GM21381 (cell line): ENCODE data around the gene C3orf62.

ENCODE experiments used
- ATAC-seq: cut with Tn5 transposase; IDR thresholded peaks from one replicate; pipeline ENCODE4 v1.9.1; 2021; ENCODE audit warnings: mild to moderate bottlenecking, moderate library complexity; ENCODE audit not compliant: unreplicated experiment

Gene C3orf62

DNA sequence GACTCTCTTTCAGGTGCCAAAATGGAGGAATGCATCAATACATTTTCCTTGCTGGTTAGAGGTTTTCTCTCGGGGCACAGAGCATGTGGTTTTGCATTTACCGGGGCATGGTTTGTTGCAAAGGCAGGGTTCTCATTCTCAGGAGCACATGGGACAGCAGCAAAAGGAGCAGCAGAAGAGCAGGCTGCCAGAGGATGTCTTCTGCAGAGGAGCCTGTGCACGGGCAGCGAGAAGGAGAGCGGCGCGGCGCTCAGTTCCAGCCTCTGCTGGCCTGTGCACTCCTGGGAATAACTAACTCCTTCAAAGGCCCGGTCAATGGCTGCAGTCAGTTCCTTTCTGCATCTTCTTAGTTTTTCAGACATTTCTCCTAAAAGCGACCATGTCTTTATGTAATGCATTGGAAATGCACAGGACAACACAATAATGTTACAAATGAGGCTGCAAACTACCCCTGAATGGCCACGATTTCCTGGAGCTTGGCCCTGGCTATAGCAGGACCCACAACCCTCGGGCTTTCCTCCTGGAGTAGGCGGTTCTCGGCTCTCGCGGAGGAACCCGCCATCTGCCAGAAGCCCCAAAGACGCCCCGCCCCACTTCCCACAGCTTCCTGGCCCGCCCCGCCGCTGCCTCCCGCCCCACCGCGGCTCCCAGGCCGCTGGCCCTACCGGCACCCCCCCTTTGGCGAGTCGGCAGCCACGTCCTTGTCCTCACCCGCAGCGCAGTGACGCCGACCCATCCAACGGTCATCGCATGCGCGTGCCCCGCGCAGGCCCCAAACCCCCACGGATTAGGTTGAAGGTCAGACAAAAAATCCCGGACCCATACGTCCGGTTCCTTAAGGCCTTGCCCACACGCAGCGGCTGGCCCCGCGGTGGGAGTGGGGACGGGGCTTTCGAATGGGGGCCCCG lies at the start of gene C3orf62:
Gene C3orf62, minus strand, starts transcription at position 758 of the 908 bp plus-strand sequence. Its CDS starts 360 bp downstream, at position 398.
- ATAC-seq = peak; percentile 67

- ATAC-seq = no peak
Measured at GRCh38 chr3:49324768-49325167, 47.7 kb upstream of the C3orf62 start.

GRCh38 chr3:49316696-49317457 lies 39.8 kb upstream of the C3orf62 start:
- no peak for ATAC-seq

GRCh38 chr3:49313896-49314688 lies 37.1 kb upstream of the C3orf62 start:
- ATAC-seq = no peak

DNA sequence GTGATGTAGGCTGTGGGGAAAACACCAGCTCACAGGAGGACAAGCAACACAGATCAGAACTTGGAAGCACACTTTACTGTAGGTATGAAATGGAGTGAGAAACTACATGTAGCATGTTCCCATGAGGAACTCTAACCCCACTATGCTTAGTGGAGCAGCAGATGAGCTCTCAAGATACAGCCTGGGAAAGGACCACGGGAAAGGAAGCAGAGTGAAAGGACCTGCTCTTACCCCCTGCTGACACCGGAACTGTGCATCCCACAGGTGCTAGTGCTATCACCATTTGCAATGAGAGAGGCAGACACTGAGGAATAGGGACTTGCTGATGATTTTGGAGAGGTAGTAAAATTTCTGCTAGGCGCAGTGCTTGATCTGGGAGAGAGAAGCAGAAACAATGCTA lies 34.3 kb upstream of the C3orf62 start:
- ATAC-seq = no peak

- ATAC-seq = no peak
Measured at GRCh38 chr3:49310677-49311076, 33.6 kb upstream of the C3orf62 start.

GRCh38 chr3:49305608-49306007 lies 28.6 kb upstream of the C3orf62 start:
- no peak for ATAC-seq

- no peak for ATAC-seq
Measured at GRCh38 chr3:49302613-49303012, 25.6 kb upstream of the C3orf62 start.

- no peak for ATAC-seq
Measured at GRCh38 chr3:49300595-49300994, 23.6 kb upstream of the C3orf62 start.

DNA sequence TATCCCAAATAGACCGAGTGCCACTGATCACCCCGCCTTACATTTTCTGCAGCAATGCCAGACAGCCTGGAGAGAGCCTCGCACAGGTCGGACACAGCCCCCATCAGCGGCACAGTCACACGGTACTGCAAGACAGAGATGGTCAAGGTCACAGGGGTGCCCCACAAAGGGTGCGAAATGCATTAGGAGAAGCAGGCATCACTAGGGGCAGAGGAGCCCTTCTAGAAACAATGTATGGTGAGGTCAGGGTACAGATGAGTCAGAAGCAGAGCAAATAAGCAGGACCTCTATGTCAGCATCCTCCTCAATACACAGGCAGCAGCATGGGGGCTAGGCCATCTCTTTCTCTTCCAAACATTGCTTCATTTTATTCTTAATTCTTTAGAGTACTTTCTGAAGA lies 21.5 kb upstream of the C3orf62 start:
- ATAC-seq = no peak

- ATAC-seq = no peak
Measured at GRCh38 chr3:49296781-49297411, 19.9 kb upstream of the C3orf62 start.

- no peak for ATAC-seq
Measured at GRCh38 chr3:49295489-49296058, 18.5 kb upstream of the C3orf62 start.

DNA sequence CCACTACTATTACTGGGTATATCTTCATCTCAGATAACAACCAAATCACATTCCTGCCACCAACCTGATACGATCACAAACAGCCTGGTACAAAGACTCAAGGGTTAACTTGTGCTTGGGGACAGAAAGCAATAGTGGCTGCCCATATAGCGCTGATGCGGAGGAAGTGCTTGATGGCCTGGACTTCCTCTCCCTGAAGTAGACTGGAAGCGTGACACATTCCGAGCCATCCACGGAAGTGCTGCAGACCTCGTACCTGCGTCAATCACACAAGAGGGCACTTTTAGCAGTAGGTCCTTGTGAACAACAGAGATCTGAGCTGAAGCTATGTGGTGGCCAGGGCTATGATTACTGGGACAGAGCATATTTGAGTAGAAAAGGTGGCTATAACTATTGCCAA lies 17.3 kb upstream of the C3orf62 start:
- ATAC-seq = no peak

GRCh38 chr3:49283997-49284396 lies 7.0 kb upstream of the C3orf62 start:
- no peak for ATAC-seq

- no peak for ATAC-seq
Measured at GRCh38 chr3:49279376-49279775, 2.3 kb upstream of the C3orf62 start.

GRCh38 chr3:49278548-49278947 lies 1.5 kb upstream of the C3orf62 start:
- ATAC-seq = no peak

DNA sequence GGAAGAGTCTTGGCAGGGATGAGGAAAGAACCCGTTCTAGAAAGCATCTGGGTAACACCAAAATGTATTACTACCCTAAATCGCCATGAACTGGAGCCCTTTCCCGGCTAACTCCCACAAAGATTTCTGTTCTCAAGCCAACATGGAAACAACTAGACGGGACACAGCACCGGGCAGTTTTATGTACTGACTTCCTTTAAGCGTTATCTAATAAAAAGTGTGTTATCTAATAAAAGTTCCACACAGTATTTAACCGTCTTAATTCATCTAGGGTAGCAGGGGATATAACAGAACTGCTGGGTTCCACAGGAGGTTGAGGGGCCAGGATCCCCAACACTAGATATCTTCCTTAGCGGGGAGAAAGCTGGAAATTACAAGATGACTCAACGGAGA lies 347 bp upstream of the C3orf62 start:
- no peak for ATAC-seq

- ATAC-seq = no peak
Measured at GRCh38 chr3:49273825-49274532, 3.1 kb downstream of the C3orf62 start.

DNA sequence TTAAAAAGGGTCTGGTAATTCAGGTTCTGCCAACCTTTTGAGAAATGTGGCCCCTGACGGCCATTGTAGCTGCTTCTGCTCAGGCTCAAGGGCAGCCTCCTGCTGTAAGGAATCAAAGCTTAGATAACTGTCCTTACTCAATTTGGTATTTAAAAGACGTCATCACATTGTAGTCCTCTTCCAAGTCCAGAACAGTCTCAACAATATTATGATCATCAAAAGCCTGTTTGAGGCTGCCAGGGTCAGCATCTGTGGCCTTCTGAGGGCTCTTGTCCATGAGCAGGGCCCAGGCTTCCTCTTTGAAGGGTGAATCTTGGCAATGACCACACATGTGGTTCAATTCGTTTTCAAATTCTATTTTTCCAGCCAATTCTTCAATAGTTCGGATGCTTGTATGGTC lies 6.0 kb downstream of the C3orf62 start:
- ATAC-seq = no peak

GRCh38 chr3:49270156-49270500 lies 6.9 kb downstream of the C3orf62 start:
- ATAC-seq = no peak
